ENCODE results near the gene TUFT1. TPM values are rescaled to one million over a fixed set of nuclear protein-coding genes. Genes with fewer than 3 reads are reported as not detected.

TUFT1 gene
- total and polyA plus RNA-seq, 2 of the 13 experiments (the other 11 are each of a cell fraction or from before 2014, with no cell fraction given) = 6.4 to 7.3 TPM

- TF ChIP-seq SNAPC4 (CRISPR knock-in tag; IDR thresholded peaks at IDR 0.05) = no peak
- no peak for TF ChIP-seq PITX1 (CRISPR knock-in tag; IDR thresholded peaks at IDR 0.05)
- TF ChIP-seq MZF1 (CRISPR knock-in tag; IDR thresholded peaks at IDR 0.05; ENCODE audit: borderline replicate concordance) = no peak
- TF ChIP-seq ZNF138 (CRISPR knock-in tag; IDR thresholded peaks at IDR 0.05; ENCODE audit: low read depth) = no peak
- TF ChIP-seq THAP9 (CRISPR knock-in tag; IDR thresholded peaks at IDR 0.05; ENCODE audit: borderline replicate concordance) = no peak
- 0 out of 2 replicates have a peak, but pooled peaks have one; percentile 52 for TF ChIP-seq SPEN (CRISPR knock-in tag; IDR thresholded peaks at IDR 0.05; ENCODE audit: low read depth)
- no peak for TF ChIP-seq U2AF2 (IDR thresholded peaks at IDR 0.05; ENCODE audit: low read depth, low read length)
- TF ChIP-seq RFX3 (CRISPR knock-in tag; IDR thresholded peaks at IDR 0.05) = no peak
- TF ChIP-seq EHMT2 (IDR thresholded peaks at IDR 0.05; ENCODE audit: borderline replicate concordance, low read depth, low read length) = no peak
- no peak for TF ChIP-seq GPN1 (CRISPR knock-in tag; IDR thresholded peaks at IDR 0.05; ENCODE audit: borderline replicate concordance)
- no peak for TF ChIP-seq NAIF1 (CRISPR knock-in tag; IDR thresholded peaks at IDR 0.05; ENCODE audit: borderline replicate concordance)
- no peak for TF ChIP-seq ZNF333 (CRISPR knock-in tag; IDR thresholded peaks at IDR 0.05; ENCODE audit: borderline replicate concordance)
- TF ChIP-seq ZNF510 (CRISPR knock-in tag; IDR thresholded peaks at IDR 0.05; ENCODE audit: low read depth) = no peak
- no peak for TF ChIP-seq ONECUT2 (CRISPR knock-in tag; IDR thresholded peaks at IDR 0.05)
- TF ChIP-seq, protein P1, sequence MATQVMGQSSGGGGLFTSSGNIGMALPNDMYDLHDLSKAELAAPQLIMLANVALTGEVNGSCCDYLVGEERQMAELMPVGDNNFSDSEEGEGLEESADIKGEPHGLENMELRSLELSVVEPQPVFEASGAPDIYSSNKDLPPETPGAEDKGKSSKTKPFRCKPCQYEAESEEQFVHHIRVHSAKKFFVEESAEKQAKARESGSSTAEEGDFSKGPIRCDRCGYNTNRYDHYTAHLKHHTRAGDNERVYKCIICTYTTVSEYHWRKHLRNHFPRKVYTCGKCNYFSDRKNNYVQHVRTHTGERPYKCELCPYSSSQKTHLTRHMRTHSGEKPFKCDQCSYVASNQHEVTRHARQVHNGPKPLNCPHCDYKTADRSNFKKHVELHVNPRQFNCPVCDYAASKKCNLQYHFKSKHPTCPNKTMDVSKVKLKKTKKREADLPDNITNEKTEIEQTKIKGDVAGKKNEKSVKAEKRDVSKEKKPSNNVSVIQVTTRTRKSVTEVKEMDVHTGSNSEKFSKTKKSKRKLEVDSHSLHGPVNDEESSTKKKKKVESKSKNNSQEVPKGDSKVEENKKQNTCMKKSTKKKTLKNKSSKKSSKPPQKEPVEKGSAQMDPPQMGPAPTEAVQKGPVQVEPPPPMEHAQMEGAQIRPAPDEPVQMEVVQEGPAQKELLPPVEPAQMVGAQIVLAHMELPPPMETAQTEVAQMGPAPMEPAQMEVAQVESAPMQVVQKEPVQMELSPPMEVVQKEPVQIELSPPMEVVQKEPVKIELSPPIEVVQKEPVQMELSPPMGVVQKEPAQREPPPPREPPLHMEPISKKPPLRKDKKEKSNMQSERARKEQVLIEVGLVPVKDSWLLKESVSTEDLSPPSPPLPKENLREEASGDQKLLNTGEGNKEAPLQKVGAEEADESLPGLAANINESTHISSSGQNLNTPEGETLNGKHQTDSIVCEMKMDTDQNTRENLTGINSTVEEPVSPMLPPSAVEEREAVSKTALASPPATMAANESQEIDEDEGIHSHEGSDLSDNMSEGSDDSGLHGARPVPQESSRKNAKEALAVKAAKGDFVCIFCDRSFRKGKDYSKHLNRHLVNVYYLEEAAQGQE (IDR thresholded peaks at IDR 0.05; ENCODE audit: borderline replicate concordance in 1 of 2, low read depth in 1 of 2, low read length in 2 of 2) = no peak
- no peak for TF ChIP-seq POLR2A (IDR thresholded peaks at IDR 0.05; ENCODE audit: insufficient read depth in 1 of 2, low read depth in 2 of 2, low read length in 2 of 2)
- no peak for TF ChIP-seq MTA3 (CRISPR knock-in tag; IDR thresholded peaks at IDR 0.05)
Measured at GRCh38 chr1:151510957-151511635, 29.0 kb upstream of the TUFT1 start, which contains the start of gene CGN (continued).
